B cell (primary cell): ENCODE results near the gene DUS2. TPM values are rescaled to one million over a fixed set of nuclear protein-coding genes. Genes with fewer than 3 reads are reported as not detected.

Experiments used
- ATAC-seq: fragments of 200-7000 bp; cut with Tn5 transposase; one replicate; pipeline ENCODE4 v1.10.0; 2021; ENCODE audit warnings: low read depth, mild to moderate bottlenecking, moderate number of reproducible peaks, moderate library complexity
- CTCF ChIA-PET: fragments of 350-600 bp; sonication (Branson Sonifier 250); formaldehyde crosslinking; loops from one replicate; lab custom pipeline; 2021; ENCODE audit warnings: antibody characterized with exemption, inconsistent platforms; lab: Charles Lee
- POLR2A ChIA-PET: fragments of 350-600 bp; sonication (Branson Sonifier 250); formaldehyde crosslinking; loops from one replicate; lab custom pipeline; 2021; ENCODE audit warnings: antibody characterized with exemption; lab: Charles Lee
- DNase-seq: peaks from one replicate; pipeline ENCODE4 v3.0.0; 2013
- H2AFZ ChIP-seq: 2 replicates; pipeline ENCODE4 v1.6.1; 2012; ENCODE audit warnings: mild to moderate bottlenecking, low read depth, low read length; ENCODE audit not compliant: insufficient read depth, poor library complexity, severe bottlenecking
- H3K27ac ChIP-seq, 2 donors: 1 replicate in 1 of 2; 2 replicates in 1 of 2; pipeline ENCODE4 v1.5.1; 2012 to 2013; ENCODE audit warnings: low read length in 2 of 2, mild to moderate bottlenecking in 2 of 2, moderate library complexity in 1 of 2
- H3K27me3 ChIP-seq, 4 experiments: fragments of 200-600 bp in 1 of 4; sonication (generic) in 1 of 4; replicated peaks in 1 of 4; 1 replicate in 2 of 4; 2 replicates in 2 of 4; pipeline versions ENCODE4 v1.6.1 to v1.7.0; 2013 to 2016; ENCODE audit warnings: low read length in 3 of 4, mild to moderate bottlenecking in 2 of 4, mixed read lengths in 1 of 4, moderate library complexity in 1 of 4; ENCODE audit not compliant: insufficient read depth in 4 of 4, control insufficient read depth in 3 of 4; ENCODE audit errors: control extremely low read depth in 1 of 4
- H3K36me3 ChIP-seq, 2 experiments: replicated peaks in 1 of 2; 1 replicate in 1 of 2; 2 replicates in 1 of 2; pipeline versions ENCODE4 v1.6.1 to v1.7.1; 2013; ENCODE audit warnings: low read length in 1 of 2; ENCODE audit not compliant: insufficient read depth in 2 of 2, control insufficient read depth in 1 of 2; ENCODE audit errors: control extremely low read depth in 1 of 2, extremely low read depth in 1 of 2
- H3K4me1 ChIP-seq, 2 donors: fragments of 200-600 bp in 1 of 2; sonication (generic) in 1 of 2; 1 replicate in 1 of 2; 2 replicates in 1 of 2; pipeline versions ENCODE4 v1.5.1 to v1.6.1; 2013 to 2017; ENCODE audit warnings: low read length in 2 of 2; ENCODE audit not compliant: control insufficient read depth in 2 of 2, insufficient read depth in 2 of 2
- H3K4me2 ChIP-seq: replicated peaks from 2 replicates; pipeline ENCODE3; 2012; ENCODE audit warnings: mild to moderate bottlenecking, low read depth, low read length; ENCODE audit not compliant: poor library complexity, severe bottlenecking
- H3K4me3 ChIP-seq, 5 experiments: fragments of 200-600 bp in 1 of 5; sonication (generic) in 1 of 5; 1 replicate in 3 of 5; 2 replicates in 2 of 5; pipeline versions ENCODE4 v1.5.1 to v1.7.0; 2011 to 2016; ENCODE audit warnings: low read length in 4 of 5, mild to moderate bottlenecking in 4 of 5, low read depth in 2 of 5, control low read depth in 1 of 5, moderate library complexity in 1 of 5; ENCODE audit not compliant: insufficient read depth in 1 of 5; ENCODE audit errors: control extremely low read depth in 1 of 5, extremely low read depth in 1 of 5
- H3K79me2 ChIP-seq: fragments of 200-600 bp; sonication (generic); one replicate; pipeline ENCODE4 v1.6.0; 2016; ENCODE audit warnings: low read length; ENCODE audit not compliant: control insufficient read depth, insufficient read depth
- H3K9ac ChIP-seq: fragments of 200-600 bp; sonication (generic); 2 replicates; pipeline ENCODE4 v1.6.1; 2017; ENCODE audit warnings: mild to moderate bottlenecking, low read length, moderate library complexity
- H3K9me3 ChIP-seq, 3 donors: one replicate each; pipeline versions ENCODE4 v1.6.1 to v1.7.1; 2013; ENCODE audit warnings: low read length in 2 of 3; ENCODE audit not compliant: control insufficient read depth in 2 of 3, insufficient read depth in 1 of 3; ENCODE audit errors: control extremely low read depth in 1 of 3
- H4K20me1 ChIP-seq: 2 replicates; pipeline ENCODE4 v1.6.0; 2012; ENCODE audit warnings: mild to moderate bottlenecking, low read length; ENCODE audit not compliant: insufficient read depth, control insufficient read depth, poor library complexity, severe bottlenecking
- H3K27ac Mint-ChIP-seq: one replicate; pipeline ENCODE4 v1.8.0; 2021; ENCODE audit warnings: mixed read lengths
- H3K27me3 Mint-ChIP-seq: one replicate; pipeline ENCODE4 v1.8.0; 2021; ENCODE audit warnings: mixed read lengths
- H3K4me1 Mint-ChIP-seq: one replicate; pipeline ENCODE4 v1.8.0; 2021; ENCODE audit warnings: mixed read lengths
- H3K4me3 Mint-ChIP-seq: one replicate; pipeline ENCODE4 v1.8.0; 2021; ENCODE audit warnings: mixed read lengths
- H3K9me3 Mint-ChIP-seq: one replicate; pipeline ENCODE4 v1.8.0; 2022; ENCODE audit warnings: mixed read lengths; ENCODE audit not compliant: insufficient read depth
- CTCF ChIP-seq: fragments of 200-600 bp; IDR thresholded peaks from one replicate; pipeline ENCODE4 v1.8.0; 2022; ENCODE audit warnings: antibody characterized with exemption, mild to moderate bottlenecking
- EZH2 ChIP-seq: IDR thresholded peaks from 2 replicates; pipeline ENCODE4 v1.6.1; 2012; ENCODE audit warnings: borderline replicate concordance, low read depth, mild to moderate bottlenecking, moderate library complexity, low read length; ENCODE audit not compliant: insufficient read depth, poor library complexity, severe bottlenecking
- WGBS: methylation state at CpG from one replicate; pipeline ENCODE4 v1.1.5; 2013; ENCODE audit warnings: missing lambda C conversion rate; ENCODE audit not compliant: insufficient coverage; 5-methylcytosine and 5-hydroxymethylcytosine counted together
- intact Hi-C: fragments of 100-400 bp; cut with micrococcal nuclease; formaldehyde crosslinking; loops from one replicate; pipeline ENCODE4 v1.10.0; 2022
- polyA plus RNA-seq: library from polyadenylated mRNA; depleted of rRNA; stranded (reverse); fragments of >200 nt; gene quantifications from 2 replicates; pipeline ENCODE4 v1.2.3, GENCODE V29; 2012
- total RNA-seq, 2 donors: library from RNA; stranded (reverse); fragments of 120-200 nt in 1 of 2; gene quantifications; 1 replicate in 1 of 2; 2 replicates in 1 of 2; pipeline versions ENCODE4 v1.2.3 to v1.2.4, GENCODE V29; 2013 to 2022

The DUS2 gene
- total and polyA plus RNA-seq, 2 donors (not counting 1 experiment from before 2014, with no cell fraction given): 61.1 to 93.0 TPM

- Mint-ChIP-seq H3K27me3 (no peaks in the 10 kb centered on the region), H3K4me1 (peaks cover 27% of the 10 kb centered on the region), H3K27ac (peak overlapping the region; percentile 32), H3K9me3 (no peaks in the 10 kb centered on the region), H3K4me3 (peak overlapping the region; percentile 96)
- Histone ChIP-seq H2AFZ (no peak overlapping the region), H3K4me2 (peak overlapping the region; percentile 79), H3K4me3 (no peak overlapping the region), H4K20me1 (peaks cover 18% of the 10 kb centered on the region), H3K79me2 (peaks cover 48% of the 10 kb centered on the region), H3K27me3 (no peaks in the 10 kb centered on the region), H3K27ac (no peak overlapping the region), H3K36me3 (peaks cover 0 to 14% of the 10 kb centered on the region in 2 experiments), H3K9me3 (no peaks in the 10 kb centered on the region), H3K9ac (no peak overlapping the region), H3K4me1 (peaks cover 23 to 26% of the 10 kb centered on the region in 2 donors)
- CTCF ChIA-PET: interaction anchor here (1.0 to 3.1 kb wide), 7 partner anchors 10 to 205 kb away, joined by 3 to 24 read pairs (median 6); partner anchors contain the start of gene DPEP2
- DNase-seq (no peak), ATAC-seq (no peak)
- no peak for TF ChIP-seq EZH2
- TF ChIP-seq CTCF: no peak
- 95% methylated on average over 8 of the region's 10 CpGs for WGBS
- intact Hi-C loops: no loop called here
- POLR2A ChIA-PET: interaction anchor here (1.5 to 3.1 kb wide), 5 partner anchors 16 to 26 kb away, joined by 7 to 37 read pairs (median 22); partner anchors contain the start of gene DPEP2
These were observed 1.6 kb upstream of the DUS2 start for GRCh38 chr16:68021490-68021889.

GRCh38 chr16:68022278-68022727, 781 bp upstream of the DUS2 start:
- Histone ChIP-seq H3K27me3 (no peaks in the 10 kb centered on the region), H3K9ac (peak overlapping the region; percentile 71), H3K79me2 (peaks cover 56% of the 10 kb centered on the region), H3K36me3 (peaks cover 0 to 20% of the 10 kb centered on the region in 2 experiments), H3K4me3 (peak overlapping the region; percentile 74 to 98 (median 90)), H3K4me1 (peaks cover 23 to 26% of the 10 kb centered on the region in 2 donors), H3K4me2 (peak overlapping the region; percentile 79), H3K9me3 (no peaks in the 10 kb centered on the region), H2AFZ (peak overlapping the region; percentile 94), H4K20me1 (peaks cover 18% of the 10 kb centered on the region), H3K27ac (peak overlapping the region; percentile 72 to 79)
- 15% methylated on average over 19 of the region's 19 CpGs for WGBS
- Mint-ChIP-seq H3K9me3 (no peaks in the 10 kb centered on the region), H3K27ac (peak overlapping the region; percentile 99), H3K27me3 (no peaks in the 10 kb centered on the region), H3K4me3 (peak overlapping the region; percentile 96), H3K4me1 (peaks cover 27% of the 10 kb centered on the region)
- POLR2A ChIA-PET: interaction anchor here (0.5 to 3.1 kb wide), 9 partner anchors 16 to 87 kb away, joined by 3 to 37 read pairs (median 8); partner anchors contain the start of gene DPEP2
- TF ChIP-seq CTCF (no peak), EZH2 (no peak)
- DNase-seq: no peak
- no peak for ATAC-seq
- CTCF ChIA-PET: interaction anchor here (0.5 to 3.1 kb wide), 12 partner anchors 10 to 206 kb away, joined by 3 to 24 read pairs (median 7); partner anchors contain the start of gene DPEP2
- intact Hi-C loops: loop anchor here (2.0 kb wide), 2 partner anchors 16 to 62 kb away; partner anchors contain the start of gene NFATC3
